Bronchial epithelial cell (primary cell): ENCODE measurements around the gene BSPH1. TPM values are rescaled to one million over a fixed set of nuclear protein-coding genes. Genes with fewer than 3 reads are reported as not detected.
"Not testable (repeated sequence)": the region's sequence is repeated elsewhere in the genome, so short reads cannot be mapped to it uniquely, and the experiment has no call there.

Source experiments
- DNase-seq: peaks from one replicate; pipeline ENCODE4 v3.0.0-alpha.2; 2010; ENCODE audit warnings: low read depth
- FAIRE-seq: peaks from 2 replicates; lab custom pipeline; 2011; peaks lifted over from hg19 to GRCh38; lab: Jason Lieb, UNC
- H3K27me3 ChIP-seq: 2 replicates; pipeline ENCODE4 v1.5.1; 2011; ENCODE audit warnings: low read length; ENCODE audit not compliant: control insufficient read depth, insufficient read depth
- H3K36me3 ChIP-seq: 2 replicates; pipeline ENCODE4 v1.5.1; 2011; ENCODE audit warnings: low read length; ENCODE audit not compliant: control insufficient read depth, insufficient read depth
- H3K4me3 ChIP-seq: 2 replicates; pipeline ENCODE4 v1.5.1; 2011; ENCODE audit warnings: mild to moderate bottlenecking, low read depth, low read length, control low read depth
- CTCF ChIP-seq: IDR thresholded peaks from 2 replicates; pipeline ENCODE4 v1.5.1; 2011; ENCODE audit warnings: mild to moderate bottlenecking, moderate library complexity, low read length, control low read depth, inconsistent platforms; ENCODE audit not compliant: insufficient read depth, severe bottlenecking
- total RNA-seq: library from RNA; depleted of rRNA; stranded (reverse); fragments of >200 nt; gene quantifications from 2 replicates; pipeline ENCODE4 v1.2.1, GENCODE V29; 2014

The BSPH1 gene
- total RNA-seq, 1 donor from 2014 or later, result not detected

- TF ChIP-seq CTCF, result no peak
- H3K27me3 ChIP-seq, result no peaks in the 10 kb centered on the region
Measured at GRCh38 chr19:47973529-47973928, 18.4 kb downstream of the BSPH1 start.

GRCh38 chr19:47955936-47956335 is 36.0 kb downstream of the BSPH1 start:
- H3K27me3 ChIP-seq, H3K36me3 ChIP-seq, DNase-seq, H3K4me3 ChIP-seq, FAIRE-seq: not testable (repeated sequence)

More at GRCh38 chr19:47973529-47973928, 18.4 kb downstream of the BSPH1 start:
- H3K36me3 ChIP-seq, result no peaks in the 10 kb centered on the region
- H3K4me3 ChIP-seq, result no peak overlapping the region
- FAIRE-seq, result peak; percentile 89
- no peak for DNase-seq

GRCh38 chr19:47952132-47952531 is 39.8 kb downstream of the BSPH1 start:
- H3K27me3 ChIP-seq, FAIRE-seq, H3K4me3 ChIP-seq, DNase-seq, H3K36me3 ChIP-seq: not testable (repeated sequence)

GRCh38 chr19:47949852-47950521 is 42.0 kb downstream of the BSPH1 start:
- H3K27me3 ChIP-seq, FAIRE-seq, H3K4me3 ChIP-seq, H3K36me3 ChIP-seq, DNase-seq: not testable (repeated sequence)

- H3K4me3 ChIP-seq, FAIRE-seq, DNase-seq, H3K27me3 ChIP-seq, H3K36me3 ChIP-seq: not testable (repeated sequence)
Measured at GRCh38 chr19:47928581-47928980, 63.4 kb downstream of the BSPH1 start.

- not testable (repeated sequence) for H3K4me3 ChIP-seq, H3K36me3 ChIP-seq, H3K27me3 ChIP-seq, FAIRE-seq, DNase-seq
Measured at GRCh38 chr19:47920107-47920506, 71.9 kb downstream of the BSPH1 start.

Other genes starting within 250 kb of the BSPH1 start
- gene NOP53, start 246.6 kb downstream of the BSPH1 start, total RNA-seq, result 112 and 121 TPM in 2 replicates
- gene SELENOW, start 213.5 kb downstream of the BSPH1 start, total RNA-seq, result 149 and 175 TPM in 2 replicates
- gene TPRX1, start 187.6 kb downstream of the BSPH1 start, total RNA-seq, result not detected in 2 replicates
- gene CRX, start 170.2 kb downstream of the BSPH1 start, total RNA-seq, result not detected in 2 replicates
- not detected in 2 replicates for gene TPRX2, start 132.9 kb downstream of the BSPH1 start, total RNA-seq
- not detected in 2 replicates for gene SULT2A1, start 105.9 kb downstream of the BSPH1 start, total RNA-seq
- not detected in 2 replicates for gene ELSPBP1, start 2.5 kb upstream of the BSPH1 start, total RNA-seq
- gene CABP5, start 51.9 kb upstream of the BSPH1 start, total RNA-seq, result not detected in 2 replicates
- gene PLA2G4C, start 118.6 kb upstream of the BSPH1 start, total RNA-seq, result 0.51 and 1.1 TPM in 2 replicates
- 4.5 and 5.8 TPM in 2 replicates for gene LIG1, start 178.2 kb upstream of the BSPH1 start, total RNA-seq
- gene ZSWIM9, start 178.5 kb upstream of the BSPH1 start, total RNA-seq, result 1.3 and 1.5 TPM in 2 replicates